CD4-positive, CD25-positive, alpha-beta regulatory T cell (primary cell): ENCODE data around the gene LGALS12. TPM values are rescaled to one million over a fixed set of nuclear protein-coding genes. Genes with fewer than 3 reads are reported as not detected.

Experiments used
- ATAC-seq, 2 donors: fragments of 150-1000 bp; cut with Tn5 transposase; one replicate each; pipeline ENCODE4 v1.10.0; 2021; ENCODE audit warnings: low read depth in 2 of 2, moderate number of reproducible peaks in 2 of 2, moderate library complexity in 1 of 2
- DNase-seq, 3 donors: peaks; one replicate each; pipeline versions ENCODE4 v3.0.0 to v3.0.0-alpha.2; 2012 to 2022; ENCODE audit warnings: mixed read lengths in 1 of 3
- H3K27ac ChIP-seq: one replicate; pipeline ENCODE4 v1.7.0; 2013; ENCODE audit warnings: mild to moderate bottlenecking, low read length; ENCODE audit not compliant: insufficient read depth, poor library complexity, severe bottlenecking
- H3K27me3 ChIP-seq: one replicate; pipeline ENCODE4 v1.7.0; 2013; ENCODE audit warnings: low read length; ENCODE audit not compliant: control insufficient read depth, insufficient read depth
- H3K36me3 ChIP-seq: one replicate; pipeline ENCODE4 v1.7.0; 2013; ENCODE audit warnings: mild to moderate bottlenecking, low read length, moderate library complexity; ENCODE audit not compliant: control insufficient read depth, insufficient read depth
- H3K4me1 ChIP-seq: 2 replicates; pipeline ENCODE4 v1.7.0; 2013; ENCODE audit warnings: mild to moderate bottlenecking, low read length; ENCODE audit not compliant: insufficient read depth, control insufficient read depth, poor library complexity, severe bottlenecking
- H3K4me3 ChIP-seq: one replicate; pipeline ENCODE4 v1.7.0; 2013; ENCODE audit warnings: low read depth, mild to moderate bottlenecking, low read length, moderate library complexity
- H3K9me3 ChIP-seq, 2 experiments: 1 replicate in 1 of 2; 2 replicates in 1 of 2; pipeline ENCODE4 v1.7.0; 2013; ENCODE audit warnings: low read length in 2 of 2, mild to moderate bottlenecking in 1 of 2, moderate library complexity in 1 of 2; ENCODE audit not compliant: control insufficient read depth in 2 of 2
- H3K27ac Mint-ChIP-seq, 3 donors: one replicate each; pipeline ENCODE4 v1.8.0; 2020 to 2022; ENCODE audit warnings: mild to moderate bottlenecking in 3 of 3, mixed read lengths in 3 of 3, moderate library complexity in 2 of 3
- H3K27me3 Mint-ChIP-seq: one replicate; pipeline ENCODE4 v1.8.0; 2022; ENCODE audit warnings: mild to moderate bottlenecking, mixed read lengths
- H3K36me3 Mint-ChIP-seq: one replicate; pipeline ENCODE4 v1.8.0; 2020; ENCODE audit warnings: mixed read lengths
- H3K4me1 Mint-ChIP-seq, 4 donors: one replicate each; pipeline ENCODE4 v1.8.0; 2020 to 2022; ENCODE audit warnings: mixed read lengths in 4 of 4, mild to moderate bottlenecking in 1 of 4
- H3K4me3 Mint-ChIP-seq, 4 donors: one replicate each; pipeline ENCODE4 v1.8.0; 2020 to 2022; ENCODE audit warnings: mild to moderate bottlenecking in 4 of 4, mixed read lengths in 4 of 4, moderate library complexity in 3 of 4
- H3K9me3 Mint-ChIP-seq, 7 donors: one replicate each; pipeline ENCODE4 v1.8.0; 2020 to 2022; ENCODE audit warnings: mixed read lengths in 7 of 7, mild to moderate bottlenecking in 3 of 7, moderate library complexity in 2 of 7
- polyA plus RNA-seq, 4 donors: library from polyadenylated mRNA; unstranded; fragments of 300-500 nt; fragmentation: Illumina TruSeq; gene quantifications; one replicate each; pipeline ENCODE4 v1.2.3, GENCODE V29; 2021
- total RNA-seq: library from RNA; stranded (reverse); gene quantifications from one replicate; pipeline ENCODE4 v1.2.3, GENCODE V29; 2022

The LGALS12 gene
- total and polyA plus RNA-seq, 5 donors from 2014 or later: 0.94 TPM; not detected in 4

DNA sequence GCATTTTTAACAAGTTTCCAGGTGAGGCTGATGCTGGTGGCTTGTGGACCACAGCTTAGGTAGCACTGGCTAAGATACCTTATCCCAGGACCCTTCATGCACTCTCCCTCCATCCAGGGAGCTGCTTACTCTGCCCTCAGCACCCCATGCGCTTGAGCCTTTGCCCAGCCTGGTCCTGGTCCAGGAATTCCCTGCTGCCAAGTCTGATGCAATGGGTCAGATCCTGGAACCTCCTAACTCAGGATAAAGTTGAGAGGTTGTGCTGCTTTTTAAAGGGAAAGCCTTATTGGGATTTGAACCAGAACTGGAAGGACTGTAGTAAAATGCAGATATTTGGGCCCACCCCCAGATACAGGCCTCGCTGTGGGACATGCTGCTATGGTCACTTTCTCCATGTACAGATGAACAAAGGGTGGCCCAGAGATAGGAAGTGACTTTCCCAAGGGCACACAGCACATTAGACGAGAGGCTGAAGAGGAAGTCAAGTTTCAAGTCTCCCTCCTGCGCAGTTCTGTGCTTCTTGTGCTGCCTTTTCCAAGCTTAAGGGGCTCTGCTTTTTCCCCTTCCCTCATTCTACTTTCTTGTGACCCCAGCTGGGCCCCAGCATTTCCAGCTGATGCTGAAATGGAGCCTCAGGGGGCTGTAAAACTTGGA, 824 bp upstream of the LGALS12 start:
- no peak overlapping the region for H3K27ac ChIP-seq
- Mint-ChIP-seq H3K4me3 (no peak overlapping the region), H3K36me3 (no peaks in the 10 kb centered on the region), H3K27me3 (no peaks in the 10 kb centered on the region), H3K9me3 (peaks cover 0 to 12% (median 2%) of the 10 kb centered on the region in 7 donors), H3K27ac (no peak overlapping the region), H3K4me1 (peaks cover 0 to 24% (median under 1%) of the 10 kb centered on the region in 4 donors)
- DNase-seq (no peak), ATAC-seq (no peak)
- no peaks in the 10 kb centered on the region for H3K27me3 ChIP-seq
- H3K4me3 ChIP-seq: no peak overlapping the region
- H3K36me3 ChIP-seq: no peaks in the 10 kb centered on the region
- H3K4me1 ChIP-seq: no peaks in the 10 kb centered on the region
- peaks cover 6 to 11% of the 10 kb centered on the region in 2 experiments for H3K9me3 ChIP-seq

DNA sequence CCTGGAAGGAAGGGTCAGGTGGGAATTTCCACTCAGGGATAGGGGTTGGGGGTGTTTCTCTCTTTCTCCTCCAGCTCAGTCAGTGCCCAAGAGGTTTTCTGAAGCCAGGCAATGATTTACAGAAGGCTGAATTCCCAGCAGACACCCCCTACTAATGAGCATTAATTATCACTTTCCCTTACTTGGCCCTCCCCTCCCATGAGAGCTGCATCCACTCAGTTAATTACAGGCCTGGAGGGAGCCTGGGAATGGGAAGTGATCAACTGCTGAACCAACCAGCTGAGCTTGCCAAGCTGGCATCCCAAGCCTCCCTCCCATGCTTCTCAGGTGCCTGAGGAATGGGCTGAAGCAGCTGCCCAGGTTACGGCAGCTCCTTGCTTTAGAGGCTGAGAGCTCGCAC, 992 bp downstream of the LGALS12 start:
- H3K27me3 Mint-ChIP-seq: no peaks in the 10 kb centered on the region
- peaks cover 0 to 2% (median 0%) of the 10 kb centered on the region in 7 donors for H3K9me3 Mint-ChIP-seq
- no peak overlapping the region for H3K4me3 ChIP-seq
- H3K9me3 ChIP-seq: no peaks in the 10 kb centered on the region
- H3K4me1 Mint-ChIP-seq: peaks cover 0 to 24% (median under 1%) of the 10 kb centered on the region in 4 donors
- H3K27ac Mint-ChIP-seq: no peak overlapping the region
- H3K36me3 Mint-ChIP-seq: no peaks in the 10 kb centered on the region
- no peak overlapping the region for H3K27ac ChIP-seq
- H3K27me3 ChIP-seq: no peaks in the 10 kb centered on the region
- no peaks in the 10 kb centered on the region for H3K36me3 ChIP-seq
- H3K4me3 Mint-ChIP-seq: no peak overlapping the region
- H3K4me1 ChIP-seq: no peaks in the 10 kb centered on the region
- DNase-seq (no peak), ATAC-seq (no peak)

DNA sequence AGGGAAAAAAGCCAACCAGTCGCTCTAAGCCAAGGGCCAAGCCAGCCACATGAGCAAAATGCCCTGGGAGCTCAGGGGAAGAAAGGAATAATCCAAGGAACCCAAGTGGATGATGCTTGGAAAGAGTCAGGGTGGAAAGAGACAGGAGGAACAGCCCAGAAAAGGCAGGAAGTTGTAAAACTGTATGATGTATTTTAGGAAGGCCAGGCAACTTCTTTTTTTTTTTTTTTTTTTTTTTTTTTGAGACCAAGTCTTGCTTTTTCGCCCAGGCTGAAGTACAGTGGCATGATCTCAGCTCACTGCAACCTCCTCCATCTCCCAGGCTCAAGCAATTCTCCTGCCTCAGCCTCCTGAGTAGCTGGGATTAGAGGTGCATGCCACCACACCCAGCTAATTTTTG, 1.6 kb downstream of the LGALS12 start:
- Mint-ChIP-seq H3K4me1 (peaks cover 0 to 17% (median under 1%) of the 10 kb centered on the region in 4 donors), H3K9me3 (peaks cover 0 to 2% (median 0%) of the 10 kb centered on the region in 7 donors), H3K4me3 (no peak overlapping the region), H3K27ac (peak overlapping the region in 2 of 3 donors; percentile 65 to 77), H3K36me3 (no peaks in the 10 kb centered on the region), H3K27me3 (no peaks in the 10 kb centered on the region)
- Histone ChIP-seq H3K9me3 (no peaks in the 10 kb centered on the region), H3K4me3 (no peak overlapping the region), H3K27ac (no peak overlapping the region), H3K36me3 (no peaks in the 10 kb centered on the region), H3K4me1 (no peaks in the 10 kb centered on the region), H3K27me3 (no peaks in the 10 kb centered on the region)
- no peak for ATAC-seq
- no peak for DNase-seq

DNA sequence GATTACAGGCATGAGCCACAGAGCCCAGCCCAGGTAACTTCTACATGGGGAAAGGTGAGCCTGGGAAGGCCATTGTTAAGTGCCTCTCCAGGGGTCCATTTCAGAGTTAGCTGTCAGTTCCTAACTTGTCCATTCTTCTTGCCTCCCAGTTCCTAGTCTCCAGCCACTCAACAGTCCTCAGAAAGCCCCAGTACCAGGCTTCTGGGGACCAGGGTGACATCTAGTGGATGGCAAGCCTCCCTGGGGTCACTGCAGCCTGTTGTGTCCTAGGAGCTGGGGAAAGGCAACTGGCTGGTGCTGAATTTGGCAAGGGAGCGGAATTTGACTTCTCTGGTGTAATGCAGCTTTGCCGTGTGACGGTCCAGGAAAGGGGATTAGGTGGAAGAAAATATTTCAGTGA, 2.1 kb downstream of the LGALS12 start:
- no peak overlapping the region for H3K4me3 ChIP-seq
- H3K4me1 ChIP-seq: no peaks in the 10 kb centered on the region
- Mint-ChIP-seq H3K9me3 (peaks cover 0 to 2% (median 0%) of the 10 kb centered on the region in 7 donors), H3K4me3 (no peak overlapping the region), H3K27me3 (no peaks in the 10 kb centered on the region), H3K36me3 (no peaks in the 10 kb centered on the region), H3K27ac (no peak overlapping the region), H3K4me1 (peaks cover 0 to 14% (median under 1%) of the 10 kb centered on the region in 4 donors)
- ATAC-seq: no peak
- no peaks in the 10 kb centered on the region for H3K27me3 ChIP-seq
- no peaks in the 10 kb centered on the region for H3K9me3 ChIP-seq
- no peaks in the 10 kb centered on the region for H3K36me3 ChIP-seq
- no peak overlapping the region for H3K27ac ChIP-seq
- peak in 1 of 3 donors; percentile 18 for DNase-seq

DNA sequence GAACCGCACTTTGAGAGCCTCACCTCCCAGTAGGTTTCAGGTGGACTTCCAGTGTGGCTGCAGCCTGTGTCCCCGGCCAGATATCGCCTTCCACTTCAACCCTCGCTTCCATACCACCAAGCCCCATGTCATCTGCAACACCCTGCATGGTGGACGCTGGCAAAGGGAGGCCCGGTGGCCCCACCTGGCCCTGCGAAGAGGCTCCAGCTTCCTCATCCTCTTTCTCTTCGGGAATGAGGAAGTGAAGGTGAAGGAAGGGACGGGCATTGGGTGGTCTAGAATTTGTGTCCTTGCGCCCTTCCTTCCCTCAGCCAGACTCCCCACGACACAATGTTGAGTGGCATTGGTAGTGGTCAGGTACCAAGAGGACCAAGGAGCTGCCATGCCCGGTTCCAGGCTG, 2.9 kb downstream of the LGALS12 start:
- Mint-ChIP-seq H3K27ac (no peak overlapping the region), H3K36me3 (no peaks in the 10 kb centered on the region), H3K4me3 (no peak overlapping the region), H3K27me3 (no peaks in the 10 kb centered on the region), H3K9me3 (no peaks in the 10 kb centered on the region), H3K4me1 (peaks cover 0 to 14% (median under 1%) of the 10 kb centered on the region in 4 donors)
- Histone ChIP-seq H3K4me3 (no peak overlapping the region), H3K27ac (no peak overlapping the region), H3K4me1 (no peaks in the 10 kb centered on the region), H3K36me3 (no peaks in the 10 kb centered on the region), H3K9me3 (no peaks in the 10 kb centered on the region), H3K27me3 (no peaks in the 10 kb centered on the region)
- DNase-seq: no peak
- no peak for ATAC-seq

DNA sequence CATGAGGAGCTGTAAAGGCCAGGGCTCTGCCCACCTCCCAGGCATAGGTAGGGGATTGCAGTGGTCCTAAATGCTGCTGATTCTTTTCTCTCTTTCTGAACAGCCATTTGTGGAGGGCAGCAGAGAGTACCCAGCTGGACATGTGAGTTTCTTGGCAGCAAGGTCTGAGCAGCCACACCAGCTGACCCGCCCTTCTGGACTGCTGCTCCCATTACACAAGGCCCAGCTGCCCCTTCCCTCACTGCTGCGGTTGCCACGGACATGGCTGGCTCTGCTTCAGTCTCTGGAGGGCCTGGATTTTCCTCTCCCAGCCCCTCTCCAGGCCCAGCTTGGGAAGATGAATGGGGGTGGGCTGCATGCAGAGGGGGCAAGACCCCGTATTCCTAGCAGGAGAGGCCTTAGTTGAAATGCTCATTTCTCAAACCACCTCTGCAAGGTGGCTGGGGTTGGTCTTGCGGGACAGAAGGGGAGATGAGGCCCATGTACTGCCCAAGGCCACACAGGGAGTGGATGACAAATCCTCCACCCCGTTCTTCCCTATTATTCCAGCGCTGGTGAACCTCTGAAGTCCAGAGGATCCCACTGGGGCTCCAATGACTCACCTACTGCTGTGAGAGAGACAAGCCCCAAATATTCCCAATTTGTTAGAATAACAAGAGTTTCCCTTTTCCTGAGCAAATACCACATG, 4.6 kb downstream of the LGALS12 start:
- Mint-ChIP-seq H3K4me1 (peaks cover 0 to 13% (median under 1%) of the 10 kb centered on the region in 4 donors), H3K4me3 (no peak overlapping the region), H3K9me3 (no peaks in the 10 kb centered on the region), H3K27me3 (no peaks in the 10 kb centered on the region), H3K36me3 (no peaks in the 10 kb centered on the region), H3K27ac (no peak overlapping the region)
- ATAC-seq: no peak
- Histone ChIP-seq H3K27ac (no peak overlapping the region), H3K36me3 (no peaks in the 10 kb centered on the region), H3K4me1 (no peaks in the 10 kb centered on the region), H3K9me3 (no peaks in the 10 kb centered on the region), H3K27me3 (no peaks in the 10 kb centered on the region), H3K4me3 (no peak overlapping the region)
- no peak for DNase-seq

DNA sequence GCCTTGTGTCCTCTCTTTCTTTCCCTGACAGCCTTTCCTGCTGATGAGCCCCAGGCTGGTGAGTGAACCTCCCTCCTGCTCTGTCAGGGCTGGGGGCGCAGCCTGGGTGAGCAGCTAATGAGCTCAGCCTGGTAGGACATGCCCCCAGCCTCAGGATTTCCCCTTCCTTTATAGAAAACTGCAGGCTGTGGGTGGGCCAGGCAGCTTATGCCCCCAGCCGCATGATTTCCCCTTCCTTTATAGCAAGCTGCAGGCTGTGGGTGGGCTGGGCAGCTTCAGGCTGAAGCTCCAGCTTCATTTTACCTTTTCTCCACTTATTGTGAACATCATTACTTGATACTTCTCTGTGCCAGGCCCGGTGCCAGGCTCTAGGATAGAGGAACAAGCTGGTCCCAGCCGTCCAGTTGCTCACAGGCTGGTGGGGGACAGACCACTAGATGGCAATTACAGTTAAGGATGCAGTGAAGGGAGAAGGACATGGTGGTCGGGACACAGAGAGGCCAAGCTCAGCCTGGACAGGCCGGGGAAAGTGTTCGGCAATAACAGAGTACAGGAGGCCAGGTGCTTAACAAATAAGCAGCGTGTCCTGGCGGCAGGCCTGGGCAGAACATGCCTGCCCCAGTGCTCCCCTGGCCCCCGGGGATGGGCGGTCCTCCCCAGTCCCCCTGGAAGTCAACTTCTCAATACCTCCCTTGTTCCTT, 5.3 kb downstream of the LGALS12 start:
- Histone ChIP-seq H3K4me1 (no peaks in the 10 kb centered on the region), H3K9me3 (no peaks in the 10 kb centered on the region), H3K27ac (no peak overlapping the region), H3K4me3 (no peak overlapping the region), H3K27me3 (no peaks in the 10 kb centered on the region), H3K36me3 (no peaks in the 10 kb centered on the region)
- no peaks in the 10 kb centered on the region for H3K27me3 Mint-ChIP-seq
- no peak for ATAC-seq
- H3K27ac Mint-ChIP-seq: no peak overlapping the region
- no peaks in the 10 kb centered on the region for H3K9me3 Mint-ChIP-seq
- no peaks in the 10 kb centered on the region for H3K36me3 Mint-ChIP-seq
- no peak for DNase-seq
- peaks cover 0 to 8% (median under 1%) of the 10 kb centered on the region in 4 donors for H3K4me1 Mint-ChIP-seq
- H3K4me3 Mint-ChIP-seq: no peak overlapping the region
